A673 (cell line): ENCODE results near the gene ALOX12. TPM values are rescaled to one million over a fixed set of nuclear protein-coding genes. Genes with fewer than 3 reads are reported as not detected.

Experiments used
- BruUV-seq: library from RNA; stranded (reverse); fragments of 400-500 nt; replicated peaks from 2 replicates; lab custom pipeline; 2021; lab: Mats Ljungman, UMichigan
- CTCF ChIA-PET: fragments of 300-600 bp; sonication (Branson Sonifier 250); formaldehyde crosslinking; loops from one replicate; lab custom pipeline; 2022; ENCODE audit warnings: antibody characterized with exemption; lab: Charles Lee
- POLR2A ChIA-PET: fragments of 300-600 bp; sonication (Branson Sonifier 250); formaldehyde crosslinking; loops from one replicate; lab custom pipeline; 2022; ENCODE audit warnings: antibody characterized with exemption; ENCODE audit not compliant: low non-redundant PET; lab: Charles Lee
- DNase-seq: peaks from one replicate; pipeline ENCODE4 v3.0.0-alpha.2; 2015; ENCODE audit warnings: low spot score
- H3K27ac ChIP-seq: fragments of 200-600 bp; sonication (generic); 2 replicates; pipeline ENCODE4 v1.5.1; 2016; ENCODE audit warnings: mixed run types, low read depth, mild to moderate bottlenecking, mixed read lengths, antibody characterized with exemption, low read length; ENCODE audit not compliant: poor library complexity, severe bottlenecking
- H3K27me3 ChIP-seq: fragments of 200-600 bp; sonication (generic); replicated peaks from 2 replicates; pipeline ENCODE4 v1.6.1; 2017; ENCODE audit warnings: mixed run types, low read depth, mild to moderate bottlenecking, mixed read lengths, antibody characterized with exemption, low read length; ENCODE audit not compliant: insufficient read depth, poor library complexity
- H3K36me3 ChIP-seq: fragments of 200-600 bp; sonication (generic); 2 replicates; pipeline ENCODE4 v1.6.1; 2016; ENCODE audit warnings: mixed run types, mild to moderate bottlenecking, mixed read lengths, antibody characterized with exemption, low read length; ENCODE audit not compliant: insufficient read depth, poor library complexity, severe bottlenecking
- H3K4me1 ChIP-seq: fragments of 200-600 bp; sonication (generic); 2 replicates; pipeline ENCODE4 v1.6.1; 2017; ENCODE audit warnings: mixed run types, mild to moderate bottlenecking, mixed read lengths, antibody characterized with exemption, low read length; ENCODE audit not compliant: insufficient read depth, poor library complexity, severe bottlenecking
- H3K4me3 ChIP-seq: fragments of 200-600 bp; sonication (generic); 2 replicates; pipeline ENCODE4 v1.5.1; 2016; ENCODE audit warnings: low read depth, mixed run types, mild to moderate bottlenecking, mixed read lengths, low read length; ENCODE audit not compliant: poor library complexity, severe bottlenecking
- H3K9me3 ChIP-seq: fragments of 200-600 bp; sonication (generic); 2 replicates; pipeline ENCODE4 v1.6.1; 2016; ENCODE audit warnings: mixed run types, low read depth, mild to moderate bottlenecking, mixed read lengths, antibody characterized with exemption, low read length; ENCODE audit not compliant: poor library complexity, severe bottlenecking
- CTCF ChIP-seq: fragments of 300-800, 200-600 bp; sonication (generic); conservative IDR thresholded peaks from 2 replicates; pipeline ENCODE4 v1.5.1; 2017; ENCODE audit warnings: low read depth, mild to moderate bottlenecking, antibody characterized with exemption, low read length, moderate library complexity, mixed read lengths
- EZH2 ChIP-seq: fragments of 200-600 bp; sonication (generic); IDR thresholded peaks from 2 replicates; pipeline ENCODE4 v1.6.1; 2017; ENCODE audit warnings: borderline replicate concordance, low read depth, mild to moderate bottlenecking, mixed read lengths, antibody characterized with exemption, low read length; ENCODE audit not compliant: poor library complexity, severe bottlenecking
- intact Hi-C: fragments of 100-400 bp; cut with micrococcal nuclease; formaldehyde crosslinking; loops from one replicate; pipeline ENCODE4 v1.10.0; 2022; ENCODE audit not compliant: unreplicated experiment
- total RNA-seq: library from RNA; stranded (reverse); gene quantifications from 2 replicates; pipeline ENCODE4 v1.2.3, GENCODE V29; 2021

Gene ALOX12
- total RNA-seq, 1 experiment from 2014 or later = not detected

- Histone ChIP-seq H3K4me1 (peaks cover 29% of the 10 kb centered on the region), H3K36me3 (no peaks in the 10 kb centered on the region), H3K4me3 (peak overlapping the region; percentile 72), H3K9me3 (no peaks in the 10 kb centered on the region), H3K27me3 (no peaks in the 10 kb centered on the region), H3K27ac (peak overlapping the region; percentile 99)
- intact Hi-C loops = no loop called here
- CTCF ChIA-PET = interaction anchor here (0.6 kb wide), 2 partner anchors 20 to 1106 kb away, joined by 3 read pairs; no protein-coding TSS in a partner anchor
- TSS peak; percentile 81 for BruUV-seq
- no peak for DNase-seq
- TF ChIP-seq EZH2 = no peak
- no peak for TF ChIP-seq CTCF
- POLR2A ChIA-PET = interaction anchor here (0.5 kb wide), 1 partner anchor 361 kb away, joined by 3 read pairs; the partner anchor contains the start of gene MED31
Measured at GRCh38 chr17:7011942-7012254, 16.0 kb downstream of the ALOX12 start.

- ChIA-PET CTCF (interaction anchor here (0.7 to 1.4 kb wide), 2 partner anchors 10 kb away, joined by 4 to 5 read pairs; no protein-coding TSS in a partner anchor), POLR2A (no interaction called here)
- H3K4me1 ChIP-seq = peaks cover 29% of the 10 kb centered on the region
- peak; percentile 99 for DNase-seq
- TF ChIP-seq CTCF (peak; percentile 65), EZH2 (no peak)
- peak overlapping the region; percentile 99 for H3K27ac ChIP-seq
- intact Hi-C loops = no loop called here
- no TSS peak for BruUV-seq
- H3K36me3 ChIP-seq = no peaks in the 10 kb centered on the region
- H3K27me3 ChIP-seq = no peaks in the 10 kb centered on the region
- peak overlapping the region; percentile 72 for H3K4me3 ChIP-seq
- no peaks in the 10 kb centered on the region for H3K9me3 ChIP-seq
Measured at GRCh38 chr17:7014261-7014994, 18.6 kb downstream of the ALOX12 start.

GRCh38 chr17:7014995-7015958 lies 19.4 kb downstream of the ALOX12 start:
- no peak for TF ChIP-seq CTCF
- no peak for TF ChIP-seq EZH2
- Histone ChIP-seq H3K4me3 (peak overlapping the region; percentile 72), H3K9me3 (no peaks in the 10 kb centered on the region), H3K4me1 (peaks cover 29% of the 10 kb centered on the region), H3K27ac (peak overlapping the region; percentile 99), H3K27me3 (no peaks in the 10 kb centered on the region), H3K36me3 (no peaks in the 10 kb centered on the region)
- CTCF ChIA-PET = interaction anchor here (1.4 kb wide), 1 partner anchor 11 kb away, joined by 5 read pairs; no protein-coding TSS in a partner anchor
- intact Hi-C loops = no loop called here
- DNase-seq = peak; percentile 47
- POLR2A ChIA-PET = no interaction called here
- BruUV-seq = no TSS peak
